T-cell (primary cell): Measurements from ENCODE around the gene KIAA1549. TPM values are rescaled to one million over a fixed set of nuclear protein-coding genes. Genes with fewer than 3 reads are reported as not detected.
A peak's percentile ranks its signal among the peaks of the same experiment; 100 is the strongest.

Source experiments
- ATAC-seq, 4 experiments: fragments of 200-7000 bp in 3 of 4; fragments of 150-1000 bp in 1 of 4; cut with Tn5 transposase; replicated peaks in 1 of 4; 1 replicate in 3 of 4; 2 replicates in 1 of 4; pipeline ENCODE4 v1.10.0; 2021; ENCODE audit warnings: moderate library complexity in 3 of 4, mild to moderate bottlenecking in 2 of 4, moderate number of reproducible peaks in 1 of 4
- CTCF ChIA-PET, 2 donors: fragments of 300-600 bp; sonication (Branson Sonifier 250); formaldehyde crosslinking; loops; one replicate each; lab custom pipeline; 2022; ENCODE audit warnings: antibody characterized with exemption in 2 of 2; lab: Charles Lee
- POLR2A ChIA-PET, 2 donors: fragments of 300-600 bp; sonication (Branson Sonifier 250); formaldehyde crosslinking; loops; one replicate each; lab custom pipeline; 2022; ENCODE audit warnings: antibody characterized with exemption in 2 of 2; lab: Charles Lee
- DNase-seq, 35 experiments: peaks; one replicate each; pipeline versions ENCODE4 v3.0.0 to v3.0.0-alpha.2; 2013 to 2023
- H3K27ac ChIP-seq: one replicate; pipeline ENCODE4 v1.5.1; 2013; ENCODE audit warnings: low read length
- H3K27me3 ChIP-seq, 2 experiments: replicated peaks in 1 of 2; 1 replicate in 1 of 2; 2 replicates in 1 of 2; pipeline versions ENCODE4 v1.6.1 to v1.7.0; 2013; ENCODE audit warnings: low read length in 1 of 2, mixed read lengths in 1 of 2; ENCODE audit not compliant: control insufficient read depth in 2 of 2, insufficient read depth in 2 of 2; ENCODE audit errors: extremely low read depth in 1 of 2
- H3K36me3 ChIP-seq, 2 donors: 1 replicate in 1 of 2; 2 replicates in 1 of 2; pipeline versions ENCODE4 v1.6.1 to v1.7.0; 2013; ENCODE audit warnings: low read length in 1 of 2; ENCODE audit not compliant: control insufficient read depth in 2 of 2, insufficient read depth in 1 of 2; ENCODE audit errors: extremely low read depth in 1 of 2
- H3K4me1 ChIP-seq, 2 experiments: 1 replicate in 1 of 2; 2 replicates in 1 of 2; pipeline versions ENCODE4 v1.6.1 to v1.7.0; 2013; ENCODE audit warnings: low read length in 2 of 2, mixed read lengths in 1 of 2; ENCODE audit not compliant: insufficient read depth in 2 of 2, control insufficient read depth in 1 of 2; ENCODE audit errors: extremely low read depth in 1 of 2
- H3K4me3 ChIP-seq, 2 donors: 1 replicate in 1 of 2; 2 replicates in 1 of 2; pipeline versions ENCODE4 v1.5.1 to v1.7.0; 2013; ENCODE audit warnings: mild to moderate bottlenecking in 2 of 2, low read length in 1 of 2, moderate library complexity in 1 of 2; ENCODE audit not compliant: control insufficient read depth in 1 of 2; ENCODE audit errors: extremely low read depth in 1 of 2
- H3K9me3 ChIP-seq: 2 replicates; pipeline ENCODE4 v1.7.0; 2013
- H3K27ac Mint-ChIP-seq, 2 donors: one replicate each; pipeline ENCODE4 v1.8.0; 2020 to 2021; ENCODE audit warnings: mild to moderate bottlenecking in 2 of 2, mixed read lengths in 2 of 2
- H3K27me3 Mint-ChIP-seq, 2 donors: one replicate each; pipeline ENCODE4 v1.8.0; 2021 to 2022; ENCODE audit warnings: mixed read lengths in 2 of 2
- H3K36me3 Mint-ChIP-seq: one replicate; pipeline ENCODE4 v1.8.0; 2021; ENCODE audit warnings: mixed read lengths
- H3K4me1 Mint-ChIP-seq, 3 donors: one replicate each; pipeline ENCODE4 v1.8.0; 2020 to 2022; ENCODE audit warnings: mixed read lengths in 3 of 3, mild to moderate bottlenecking in 1 of 3
- H3K4me3 Mint-ChIP-seq, 3 donors: one replicate each; pipeline ENCODE4 v1.8.0; 2020 to 2022; ENCODE audit warnings: mild to moderate bottlenecking in 3 of 3, mixed read lengths in 3 of 3, moderate library complexity in 3 of 3
- H3K9me3 Mint-ChIP-seq, 3 donors: one replicate each; pipeline ENCODE4 v1.8.0; 2020 to 2022; ENCODE audit warnings: mixed read lengths in 3 of 3
- WGBS: methylation state at CpG from one replicate; pipeline ENCODE4 v1.1.5; 2013; ENCODE audit warnings: missing lambda C conversion rate; ENCODE audit not compliant: insufficient coverage; 5-methylcytosine and 5-hydroxymethylcytosine counted together
- total RNA-seq, 35 experiments: library from RNA in 6 of 35; stranded (reverse) in 6 of 35; fragments of 120-200 nt in 1 of 35; gene quantifications; one replicate each; pipeline versions ENCODE4 v1.2.1 to v1.2.4 and lab custom pipeline; 2013 to 2026

KIAA1549 gene
- total RNA-seq, 5 donors from 2014 or later (not counting 1 experiment from before 2014, with no cell fraction given), result 0.05 to 0.29 (median 0.15) TPM

- WGBS, result 88% methylated on average over 9 of the region's 12 CpGs
- peaks cover 5 to 12% (median 11%) of the 10 kb centered on the region in 3 donors for H3K4me1 Mint-ChIP-seq
- ChIA-PET POLR2A (no interaction called here), CTCF (no interaction called here)
- no peak overlapping the region for H3K4me3 ChIP-seq
- no peaks in the 10 kb centered on the region for H3K36me3 Mint-ChIP-seq
- H3K4me3 Mint-ChIP-seq, result no peak overlapping the region
- no peaks in the 10 kb centered on the region for H3K36me3 ChIP-seq
- no peak overlapping the region for H3K27ac Mint-ChIP-seq
- no peaks in the 10 kb centered on the region for H3K9me3 Mint-ChIP-seq
- peaks cover 3 to 9% of the 10 kb centered on the region in 2 experiments for H3K4me1 ChIP-seq
- H3K27me3 Mint-ChIP-seq, result peaks cover 0 to 5% of the 10 kb centered on the region in 2 donors
- H3K9me3 ChIP-seq, result no peaks in the 10 kb centered on the region
- ATAC-seq, result no peak
- H3K27ac ChIP-seq, result no peak overlapping the region
- DNase-seq, result no peak
- H3K27me3 ChIP-seq, result peaks cover 0 to 7% of the 10 kb centered on the region in 2 experiments
Observed at GRCh38 chr7:138889582-138890498, 91.3 kb downstream of the KIAA1549 start.

- DNase-seq (no peak), ATAC-seq (no peak)
- H3K4me3 Mint-ChIP-seq, result no peak overlapping the region
- H3K9me3 Mint-ChIP-seq, result no peaks in the 10 kb centered on the region
- peaks cover 0 to 3% of the 10 kb centered on the region in 2 donors for H3K27me3 Mint-ChIP-seq
- POLR2A ChIA-PET, result no interaction called here
- Histone ChIP-seq H3K9me3 (no peaks in the 10 kb centered on the region), H3K36me3 (no peaks in the 10 kb centered on the region), H3K27ac (no peak overlapping the region), H3K4me3 (no peak overlapping the region), H3K4me1 (peaks cover 3 to 9% of the 10 kb centered on the region in 2 experiments), H3K27me3 (peaks cover 0 to 4% of the 10 kb centered on the region in 2 experiments)
- peaks cover 5 to 12% (median 11%) of the 10 kb centered on the region in 3 donors for H3K4me1 Mint-ChIP-seq
- CTCF ChIA-PET, result interaction anchor here in 1 of 2 donors (0.6 to 2.0 kb wide), 2 partner anchors 9 to 240 kb away, joined by 7 read pairs; no protein-coding TSS in a partner anchor
- H3K36me3 Mint-ChIP-seq, result no peaks in the 10 kb centered on the region
- H3K27ac Mint-ChIP-seq, result peak overlapping the region; percentile 37 to 44
- 87% methylated on average over 3 of the region's 10 CpGs for WGBS
Observed at GRCh38 chr7:138887872-138888656, 93.1 kb downstream of the KIAA1549 start.

DNA sequence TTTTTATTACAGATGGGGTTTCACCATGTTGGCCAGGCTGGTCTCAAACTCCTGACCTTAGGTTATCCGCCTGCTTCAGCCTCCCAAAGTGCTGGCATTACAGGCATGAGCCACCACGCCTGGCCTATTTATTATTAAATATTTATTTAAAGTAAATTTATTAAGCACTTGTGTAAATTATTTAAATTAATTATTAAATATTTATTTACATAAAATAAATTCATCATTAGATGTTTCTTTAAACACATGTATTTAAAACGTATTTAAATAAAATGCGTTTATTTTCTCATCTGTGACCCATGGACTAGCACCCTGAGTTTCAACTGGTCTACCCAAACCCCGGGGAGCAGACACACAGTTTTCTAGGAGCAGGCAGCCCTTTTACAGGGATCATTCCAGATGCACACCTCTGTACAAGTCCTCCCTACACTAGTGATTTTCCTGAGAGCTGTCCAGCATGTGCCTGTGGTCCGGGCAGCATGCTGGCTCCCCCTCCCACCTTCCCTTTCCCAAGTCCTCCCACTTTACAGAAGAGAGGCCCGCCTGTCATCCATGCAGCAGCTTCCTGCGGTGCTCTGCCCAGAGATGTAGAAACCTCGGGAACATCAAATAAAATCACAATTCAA lies 94.0 kb downstream of the KIAA1549 start:
- H3K27me3 Mint-ChIP-seq, result peaks cover 0 to 3% of the 10 kb centered on the region in 2 donors
- ChIA-PET POLR2A (interaction anchor here in 1 of 2 donors (0.6 kb wide), 2 partner anchors 159 to 253 kb away, joined by 3 to 4 read pairs; no protein-coding TSS in a partner anchor), CTCF (interaction anchor here (0.6 to 2.0 kb wide), 50 partner anchors 8 to 885 kb away, joined by 3 to 35 read pairs (median 4); partner anchors contain the start of genes CREB3L2 (in 1 of the 2), KIAA1549 (in 1 of the 2) and TRIM24 (in 1 of the 2))
- no peaks in the 10 kb centered on the region for H3K9me3 Mint-ChIP-seq
- H3K36me3 Mint-ChIP-seq, result no peaks in the 10 kb centered on the region
- DNase-seq (no peak), ATAC-seq (no peak)
- H3K4me3 Mint-ChIP-seq, result no peak overlapping the region
- Histone ChIP-seq H3K36me3 (no peaks in the 10 kb centered on the region), H3K9me3 (no peaks in the 10 kb centered on the region), H3K27me3 (peaks cover 0 to 4% of the 10 kb centered on the region in 2 experiments), H3K4me1 (peaks cover 3 to 9% of the 10 kb centered on the region in 2 experiments), H3K4me3 (no peak overlapping the region), H3K27ac (no peak overlapping the region)
- peaks cover 10 to 15% (median 14%) of the 10 kb centered on the region in 3 donors for H3K4me1 Mint-ChIP-seq
- H3K27ac Mint-ChIP-seq, result no peak overlapping the region
- 94% methylated on average over 4 of the region's 9 CpGs for whole genome bisulfite sequencing

DNA sequence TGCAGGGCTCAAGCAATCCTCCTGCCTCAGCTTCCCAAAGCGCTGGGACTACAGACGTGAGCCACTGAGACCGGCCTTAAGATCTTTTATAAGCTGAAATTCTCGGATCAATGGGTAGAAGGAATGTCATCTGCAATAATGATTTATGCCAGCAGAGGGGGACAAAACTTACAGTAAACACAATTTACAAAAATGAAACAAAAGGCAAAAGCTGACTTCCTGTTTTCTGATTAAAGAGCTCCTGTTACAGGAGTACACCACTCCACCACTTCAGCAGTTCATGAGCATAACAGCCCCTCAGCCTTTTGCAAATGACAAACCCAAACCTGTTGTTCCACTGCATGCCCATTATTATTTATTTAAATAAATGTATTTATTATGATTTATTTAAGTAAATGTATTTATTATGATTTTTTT lies 94.7 kb downstream of the KIAA1549 start:
- no peaks in the 10 kb centered on the region for H3K9me3 ChIP-seq
- peak overlapping the region in 1 of 3 donors; percentile 22 for H3K4me3 Mint-ChIP-seq
- no peaks in the 10 kb centered on the region for H3K36me3 Mint-ChIP-seq

GRCh38 chr7:138885383-138886147 lies 95.6 kb downstream of the KIAA1549 start:
- Histone ChIP-seq H3K27ac (no peak overlapping the region), H3K9me3 (no peaks in the 10 kb centered on the region), H3K27me3 (no peaks in the 10 kb centered on the region), H3K4me3 (no peak overlapping the region), H3K4me1 (peaks cover 3 to 9% of the 10 kb centered on the region in 2 experiments), H3K36me3 (no peaks in the 10 kb centered on the region)
- CTCF ChIA-PET, result interaction anchor here (0.6 to 2.0 kb wide), 21 partner anchors 9 to 243 kb away, joined by 3 to 35 read pairs (median 6); no protein-coding TSS in a partner anchor
- Mint-ChIP-seq H3K27ac (no peak overlapping the region), H3K4me3 (no peak overlapping the region), H3K9me3 (no peaks in the 10 kb centered on the region), H3K36me3 (no peaks in the 10 kb centered on the region), H3K27me3 (no peaks in the 10 kb centered on the region), H3K4me1 (peaks cover 18 to 22% (median 19%) of the 10 kb centered on the region in 3 donors)
- POLR2A ChIA-PET, result no interaction called here
- WGBS, result 92% methylated on average over 8 of the region's 13 CpGs
- ATAC-seq (no peak), DNase-seq (no peak)

More for the DNA sequence above, 94.7 kb downstream of the KIAA1549 start:
- no CpG with 5 or more reads among the region's 4 CpGs for WGBS
- ATAC-seq (peak; percentile 86 to 92 (median 88)), DNase-seq (peak in 23 of 35 experiments; percentile 1 to 86 (median 29))
- Histone ChIP-seq H3K4me3 (no peak overlapping the region), H3K4me1 (peaks cover 3 to 9% of the 10 kb centered on the region in 2 experiments), H3K27ac (no peak overlapping the region), H3K27me3 (peaks cover 0 to 4% of the 10 kb centered on the region in 2 experiments), H3K36me3 (no peaks in the 10 kb centered on the region)
- Mint-ChIP-seq H3K27ac (peak overlapping the region; percentile 69 to 83), H3K9me3 (no peaks in the 10 kb centered on the region), H3K27me3 (peaks cover 0 to 3% of the 10 kb centered on the region in 2 donors), H3K4me1 (peaks cover 17 to 21% (median 19%) of the 10 kb centered on the region in 3 donors)
- POLR2A ChIA-PET, result interaction anchor here in 1 of 2 donors (0.6 kb wide), 2 partner anchors 159 to 254 kb away, joined by 3 to 4 read pairs; no protein-coding TSS in a partner anchor
- CTCF ChIA-PET, result interaction anchor here (0.6 to 2.0 kb wide), 51 partner anchors 9 to 884 kb away, joined by 3 to 35 read pairs (median 4); partner anchors contain the start of genes CREB3L2 (in 1 of the 2), KIAA1549 (in 1 of the 2) and TRIM24 (in 1 of the 2)
